Mesenchymal stem cell (in vitro differentiated cells and primary cell): ENCODE measurements around the gene APOBEC3F.
"Not testable (repeated sequence)": the region's sequence is repeated elsewhere in the genome, so short reads cannot be mapped to it uniquely, and the experiment has no call there.

ENCODE experiments used
- DNase-seq: peaks from one replicate; pipeline ENCODE4 v3.0.0-alpha.2; 2013
- H2AFZ ChIP-seq: one replicate; pipeline ENCODE4 v1.6.1; 2013; ENCODE audit warnings: low read depth, mild to moderate bottlenecking, control low read depth, inconsistent platforms, low read length, moderate library complexity
- H2AK5ac ChIP-seq: 2 replicates; pipeline ENCODE4 v1.6.1; 2013; ENCODE audit warnings: low read length, moderate library complexity, mild to moderate bottlenecking, inconsistent platforms; ENCODE audit not compliant: severe bottlenecking
- H2BK120ac ChIP-seq: one replicate; pipeline ENCODE4 v1.6.1; 2013; ENCODE audit warnings: low read depth, mild to moderate bottlenecking, inconsistent platforms, low read length, moderate library complexity
- H2BK12ac ChIP-seq, 2 experiments: one replicate each; pipeline ENCODE4 v1.6.1; 2013; ENCODE audit warnings: inconsistent platforms in 2 of 2, low read length in 2 of 2, mild to moderate bottlenecking in 2 of 2, moderate library complexity in 2 of 2, control low read depth in 1 of 2
- H2BK15ac ChIP-seq: one replicate; pipeline ENCODE4 v1.6.1; 2013; ENCODE audit warnings: mild to moderate bottlenecking, low read depth, inconsistent platforms; ENCODE audit not compliant: poor library complexity, severe bottlenecking
- H2BK5ac ChIP-seq: 2 replicates; pipeline ENCODE4 v1.6.1; 2013; ENCODE audit warnings: low read depth, mild to moderate bottlenecking, low read length, control low read depth, inconsistent platforms; ENCODE audit not compliant: poor library complexity, severe bottlenecking
- H3K14ac ChIP-seq, 2 experiments: one replicate each; pipeline ENCODE4 v1.6.1; 2013; ENCODE audit warnings: inconsistent platforms in 2 of 2, low read length in 2 of 2, control low read depth in 1 of 2, mild to moderate bottlenecking in 1 of 2, moderate library complexity in 1 of 2
- H3K18ac ChIP-seq, 2 experiments: one replicate each; pipeline ENCODE4 v1.6.1; 2013; ENCODE audit warnings: inconsistent platforms in 2 of 2, low read length in 2 of 2, control low read depth in 1 of 2, low read depth in 1 of 2, mild to moderate bottlenecking in 1 of 2
- H3K23ac ChIP-seq, 2 experiments: one replicate each; pipeline ENCODE4 v1.6.1; 2013; ENCODE audit warnings: inconsistent platforms in 2 of 2, low read length in 2 of 2, mild to moderate bottlenecking in 2 of 2, moderate library complexity in 2 of 2, control low read depth in 1 of 2
- H3K27ac ChIP-seq: 2 replicates; pipeline ENCODE4 v1.5.1; 2013; ENCODE audit warnings: mild to moderate bottlenecking, moderate library complexity, low read length, control low read depth, inconsistent platforms; ENCODE audit not compliant: poor library complexity, severe bottlenecking
- H3K27me3 ChIP-seq, 2 experiments: 2 replicates each; pipeline versions ENCODE4 v1.6.1 to v1.7.0; 2013; ENCODE audit warnings: low read length in 2 of 2, mild to moderate bottlenecking in 2 of 2, moderate library complexity in 2 of 2, control low read depth in 1 of 2, inconsistent platforms in 1 of 2; ENCODE audit not compliant: control insufficient read depth in 1 of 2, insufficient read depth in 1 of 2
- H3K36me3 ChIP-seq, 2 experiments: 2 replicates each; pipeline versions ENCODE4 v1.6.1 to v1.7.0; 2013; ENCODE audit warnings: low read length in 2 of 2, control low read depth in 1 of 2, inconsistent platforms in 1 of 2, low read depth in 1 of 2, mild to moderate bottlenecking in 1 of 2; ENCODE audit not compliant: insufficient read depth in 2 of 2, control insufficient read depth in 1 of 2
- H3K4ac ChIP-seq, 2 experiments: one replicate each; pipeline ENCODE4 v1.6.1; 2013; ENCODE audit warnings: inconsistent platforms in 2 of 2, low read length in 2 of 2, mild to moderate bottlenecking in 2 of 2, moderate library complexity in 2 of 2, control low read depth in 1 of 2, low read depth in 1 of 2
- H3K4me1 ChIP-seq: 2 replicates; pipeline ENCODE4 v1.6.1; 2013; ENCODE audit warnings: low read depth, low read length, control low read depth; ENCODE audit not compliant: control insufficient read depth, insufficient read depth
- H3K4me2 ChIP-seq: 2 replicates; pipeline ENCODE4 v1.6.1; 2013; ENCODE audit warnings: low read length, mild to moderate bottlenecking, inconsistent platforms; ENCODE audit not compliant: poor library complexity, severe bottlenecking
- H3K4me3 ChIP-seq, 2 experiments: 2 replicates each; pipeline versions ENCODE4 v1.5.1 to v1.7.0; 2013; ENCODE audit warnings: low read length in 2 of 2, mild to moderate bottlenecking in 2 of 2, control low read depth in 1 of 2, low read depth in 1 of 2; ENCODE audit not compliant: insufficient read depth in 1 of 2
- H3K79me1 ChIP-seq: replicated peaks from 2 replicates; pipeline ENCODE4 v1.6.1; 2013; ENCODE audit warnings: mild to moderate bottlenecking, control low read depth, low read length, inconsistent platforms; ENCODE audit not compliant: poor library complexity, severe bottlenecking
- H3K9ac ChIP-seq: 2 replicates; pipeline ENCODE4 v1.7.0; 2013; ENCODE audit warnings: mild to moderate bottlenecking, low read length, moderate library complexity
- H3K9me3 ChIP-seq: 2 replicates; pipeline ENCODE4 v1.7.0; 2013; ENCODE audit warnings: mild to moderate bottlenecking, low read length; ENCODE audit not compliant: control insufficient read depth
- H4K8ac ChIP-seq: one replicate; pipeline ENCODE4 v1.6.1; 2013; ENCODE audit warnings: inconsistent platforms, mild to moderate bottlenecking, low read length, moderate library complexity
- H4K91ac ChIP-seq: one replicate; pipeline ENCODE4 v1.6.1; 2013; ENCODE audit warnings: mild to moderate bottlenecking, low read length, inconsistent platforms
- WGBS: methylation state at CpG from one replicate; pipeline ENCODE4 v1.1.7; 2013; ENCODE audit warnings: mixed read lengths; 5-methylcytosine and 5-hydroxymethylcytosine counted together

APOBEC3F gene

DNA sequence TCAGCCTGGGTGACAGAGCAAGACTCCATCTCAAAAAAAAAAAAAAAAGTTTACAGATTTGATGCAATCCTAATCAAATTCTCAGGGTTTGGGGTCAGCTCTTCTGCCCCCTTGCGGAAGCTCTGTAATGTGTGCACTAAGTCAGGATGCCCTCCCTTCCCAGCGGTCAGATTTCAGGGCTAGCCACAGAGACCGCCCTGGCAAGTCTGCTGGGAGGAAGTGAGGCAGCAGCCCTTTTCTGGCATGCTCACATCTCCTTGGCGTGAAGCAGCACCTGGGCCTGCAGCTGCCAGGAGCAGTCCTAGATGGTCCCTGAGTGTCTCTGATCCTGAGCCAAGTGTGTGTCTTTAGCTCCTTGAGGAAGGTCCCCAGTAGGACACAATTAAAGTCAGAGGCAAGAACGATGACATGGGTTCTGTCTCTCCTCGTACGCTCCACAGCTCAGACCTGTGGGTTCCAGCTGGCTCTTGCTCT, 37.5 kb upstream of the APOBEC3F start:
- no peaks in the 10 kb centered on the region for H3K9me3 ChIP-seq
- H3K36me3 ChIP-seq: no peaks in the 10 kb centered on the region
- no peak overlapping the region for H2BK12ac ChIP-seq
- no peak overlapping the region for H2BK120ac ChIP-seq
- H3K79me1 ChIP-seq: no peaks in the 10 kb centered on the region
- 37% methylated on average over 7 of the region's 7 CpGs for WGBS
- H3K4me3 ChIP-seq: no peak overlapping the region
- H3K18ac ChIP-seq: no peak overlapping the region
- H2AK5ac ChIP-seq: no peak overlapping the region
- H3K23ac ChIP-seq: no peak overlapping the region
- H4K91ac ChIP-seq: no peak overlapping the region
- no peak overlapping the region for H3K9ac ChIP-seq
- peaks cover 4% of the 10 kb centered on the region for H3K4me1 ChIP-seq
- H4K8ac ChIP-seq: peak overlapping the region; percentile 88
- H3K14ac ChIP-seq: no peak overlapping the region
- H2BK5ac ChIP-seq: no peak overlapping the region
- H2BK15ac ChIP-seq: no peak overlapping the region
- H2AFZ ChIP-seq: peak overlapping the region; percentile 48
- peak; percentile 83 for DNase-seq
- H3K4me2 ChIP-seq: no peak overlapping the region
- no peak overlapping the region for H3K27ac ChIP-seq
- H3K27me3 ChIP-seq: peaks cover 8 to 12% of the 10 kb centered on the region in 2 experiments
- H3K4ac ChIP-seq: no peak overlapping the region

DNA sequence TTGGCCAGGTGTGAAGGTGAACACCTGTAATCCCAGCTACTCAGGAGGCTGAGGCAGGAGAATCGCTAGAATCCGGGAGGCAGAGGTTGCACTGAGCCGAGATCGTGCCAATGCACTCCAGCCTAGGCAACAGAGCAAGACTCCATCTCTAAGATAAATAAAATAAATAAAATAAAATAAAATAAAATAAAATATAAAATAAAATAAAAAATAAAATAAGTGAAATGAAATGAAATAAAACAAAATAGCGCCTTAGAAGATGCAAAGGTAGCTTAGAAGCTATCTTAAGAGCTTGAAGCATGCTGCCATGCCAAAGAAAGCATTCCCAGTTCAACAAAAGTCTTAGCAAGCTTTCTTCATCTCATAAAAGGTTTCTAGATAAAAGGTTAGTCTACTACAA, 33.5 kb upstream of the APOBEC3F start:
- no peak for DNase-seq

DNA sequence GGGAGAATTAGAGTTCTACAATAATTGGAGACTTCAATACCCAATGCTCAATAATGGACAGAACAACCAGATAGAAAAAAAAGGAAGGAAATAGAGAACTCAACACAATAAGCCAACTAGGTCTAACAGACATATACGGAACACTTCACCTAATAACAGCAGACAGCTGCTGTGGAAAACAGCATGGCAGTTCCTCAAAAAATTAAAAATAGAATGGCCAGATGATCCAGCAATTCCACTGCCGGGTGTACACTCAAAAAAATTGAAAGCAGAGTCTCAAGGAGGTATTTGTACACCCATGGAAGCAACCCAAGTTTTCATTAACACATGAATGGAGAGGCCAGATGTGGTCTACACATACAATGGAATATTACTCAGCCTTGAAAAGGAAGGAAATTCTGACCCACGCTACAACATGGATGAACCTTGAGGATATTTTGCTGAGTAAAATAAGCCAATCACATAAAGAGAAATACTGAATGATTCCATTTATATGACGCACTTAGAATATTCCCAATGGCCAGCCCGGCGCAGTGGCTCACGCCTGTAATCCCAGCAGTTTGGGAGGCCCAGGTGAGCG, 32.3 kb upstream of the APOBEC3F start:
- not testable (repeated sequence) for H3K9ac ChIP-seq, H4K91ac ChIP-seq, H3K14ac ChIP-seq, H3K23ac ChIP-seq, H3K36me3 ChIP-seq, H2AFZ ChIP-seq, H2BK5ac ChIP-seq, H3K4me2 ChIP-seq, H2AK5ac ChIP-seq, H3K4me1 ChIP-seq, DNase-seq, H3K4me3 ChIP-seq, H3K27ac ChIP-seq, H3K18ac ChIP-seq, H2BK120ac ChIP-seq, H3K4ac ChIP-seq, H3K27me3 ChIP-seq, H2BK12ac ChIP-seq, H3K9me3 ChIP-seq, H4K8ac ChIP-seq, H2BK15ac ChIP-seq, H3K79me1 ChIP-seq
- 94% methylated on average over 7 of the region's 8 CpGs for WGBS

More for the DNA sequence above, 33.5 kb upstream of the APOBEC3F start:
- Histone ChIP-seq H2BK5ac (no peak overlapping the region), H3K9me3 (no peaks in the 10 kb centered on the region), H4K91ac (no peak overlapping the region), H2BK120ac (no peak overlapping the region), H2AFZ (no peak overlapping the region), H3K79me1 (no peaks in the 10 kb centered on the region), H2BK15ac (no peak overlapping the region), H3K14ac (no peak overlapping the region), H3K9ac (no peak overlapping the region), H3K4me2 (no peak overlapping the region), H3K27me3 (no peaks in the 10 kb centered on the region), H3K4me3 (no peak overlapping the region), H4K8ac (no peak overlapping the region), H2BK12ac (no peak overlapping the region), H3K23ac (no peak overlapping the region), H3K36me3 (no peaks in the 10 kb centered on the region), H3K27ac (no peak overlapping the region), H2AK5ac (no peak overlapping the region), H3K4me1 (peaks cover 4% of the 10 kb centered on the region), H3K18ac (no peak overlapping the region), H3K4ac (no peak overlapping the region)
- WGBS: 100% methylated on average over 2 of the region's 5 CpGs

DNA sequence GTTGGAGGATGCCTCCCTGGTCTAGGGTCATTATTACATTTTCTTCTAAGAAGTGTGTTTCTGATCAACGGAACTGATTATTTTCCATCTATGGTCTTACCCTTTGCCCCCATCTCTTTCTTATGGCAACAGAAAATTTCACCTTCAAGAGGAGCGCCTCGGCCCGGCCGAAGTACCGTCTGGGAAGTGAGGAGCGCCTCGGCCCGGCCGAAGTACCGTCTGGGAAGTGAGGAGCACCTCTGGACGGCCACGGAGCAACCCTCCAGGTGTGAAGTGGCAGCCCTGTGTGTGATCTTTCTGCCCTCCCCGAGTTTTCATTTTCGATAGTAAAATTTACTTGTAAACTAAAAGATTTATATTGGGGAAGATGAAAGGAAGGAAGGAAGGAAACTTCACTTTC, 29.7 kb upstream of the APOBEC3F start:
- no peaks in the 10 kb centered on the region for H3K27me3 ChIP-seq
- H2BK5ac ChIP-seq: no peak overlapping the region
- no peak for DNase-seq
- no peak overlapping the region for H2BK15ac ChIP-seq
- no peak overlapping the region for H2AFZ ChIP-seq
- no peaks in the 10 kb centered on the region for H3K9me3 ChIP-seq
- H4K8ac ChIP-seq: no peak overlapping the region
- no peak overlapping the region for H2BK120ac ChIP-seq
- no peak overlapping the region for H2BK12ac ChIP-seq
- H4K91ac ChIP-seq: no peak overlapping the region
- peaks cover 12% of the 10 kb centered on the region for H3K4me1 ChIP-seq
- WGBS: 94% methylated on average over 12 of the region's 15 CpGs
- no peak overlapping the region for H3K14ac ChIP-seq
- no peak overlapping the region for H3K18ac ChIP-seq
- H3K9ac ChIP-seq: no peak overlapping the region
- H3K4ac ChIP-seq: no peak overlapping the region
- no peak overlapping the region for H3K27ac ChIP-seq
- H2AK5ac ChIP-seq: no peak overlapping the region
- H3K4me3 ChIP-seq: no peak overlapping the region
- H3K23ac ChIP-seq: no peak overlapping the region
- H3K36me3 ChIP-seq: no peaks in the 10 kb centered on the region
- H3K79me1 ChIP-seq: peaks cover 5% of the 10 kb centered on the region
- no peak overlapping the region for H3K4me2 ChIP-seq
